GM19467 (cell line): Measurements from ENCODE around the gene MAD2L1BP.

ENCODE experiments used
- ATAC-seq: cut with Tn5 transposase; IDR thresholded peaks from one replicate; pipeline ENCODE4 v1.9.1; 2021; ENCODE audit warnings: mild to moderate bottlenecking, moderate library complexity; ENCODE audit not compliant: unreplicated experiment

MAD2L1BP gene

DNA sequence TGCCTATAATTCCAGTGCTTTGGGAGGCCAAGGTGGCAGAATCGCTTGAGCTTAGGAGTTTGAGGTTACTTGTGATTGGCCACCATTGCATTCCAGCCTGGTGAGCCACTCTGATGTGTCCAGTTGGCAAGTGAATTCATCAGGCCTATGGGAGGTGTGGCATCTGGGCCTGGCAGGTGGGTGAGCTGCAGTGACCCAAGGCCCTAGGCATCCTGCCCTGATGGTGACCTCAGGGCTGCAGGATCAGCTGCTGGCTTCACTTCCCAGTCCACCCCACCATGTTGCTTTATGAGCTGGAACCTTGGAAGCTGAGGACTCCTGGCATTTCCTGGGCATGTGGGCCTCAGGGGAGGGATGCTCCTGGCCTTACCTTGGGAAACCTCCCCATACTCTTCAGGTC is 29.7 kb downstream of the MAD2L1BP start:
- ATAC-seq: no peak

DNA sequence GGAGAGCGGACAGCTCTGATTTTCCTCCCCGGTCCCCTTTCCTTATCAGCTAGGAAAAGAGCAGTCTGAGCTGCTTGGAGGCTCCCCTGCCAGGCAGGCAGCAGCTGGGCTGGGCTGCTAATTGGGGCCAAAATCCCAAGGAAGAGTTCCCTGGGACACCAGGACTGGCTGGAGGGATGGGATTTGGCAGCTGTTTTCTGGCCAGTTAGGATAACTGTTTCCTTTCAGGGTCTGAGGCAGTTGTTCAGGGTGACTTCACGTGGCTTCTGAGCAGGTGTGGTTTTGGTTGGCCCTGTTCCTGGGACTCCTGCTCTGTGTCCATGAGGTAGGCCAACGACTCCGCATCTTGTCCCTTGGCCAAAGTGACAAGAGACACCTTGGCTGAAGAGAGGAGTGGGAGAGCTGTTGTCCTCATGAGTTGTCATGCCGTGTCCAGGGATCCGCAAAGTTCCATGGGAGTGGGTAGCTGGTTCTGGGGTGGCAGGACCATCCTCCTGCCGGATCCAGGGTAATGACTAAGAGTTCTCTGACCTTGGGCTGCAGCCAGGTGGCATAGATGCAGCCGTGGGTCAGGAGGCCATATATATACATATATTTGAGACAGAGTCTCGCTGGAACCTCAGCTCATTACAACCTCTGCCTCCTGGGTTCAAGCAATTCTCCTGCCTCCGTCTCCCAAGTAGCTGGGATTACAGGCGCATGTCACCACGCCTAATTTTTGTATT is 30.7 kb downstream of the MAD2L1BP start:
- no peak for ATAC-seq

GRCh38 chr6:43667245-43668150 is 31.9 kb downstream of the MAD2L1BP start:
- no peak for ATAC-seq

DNA sequence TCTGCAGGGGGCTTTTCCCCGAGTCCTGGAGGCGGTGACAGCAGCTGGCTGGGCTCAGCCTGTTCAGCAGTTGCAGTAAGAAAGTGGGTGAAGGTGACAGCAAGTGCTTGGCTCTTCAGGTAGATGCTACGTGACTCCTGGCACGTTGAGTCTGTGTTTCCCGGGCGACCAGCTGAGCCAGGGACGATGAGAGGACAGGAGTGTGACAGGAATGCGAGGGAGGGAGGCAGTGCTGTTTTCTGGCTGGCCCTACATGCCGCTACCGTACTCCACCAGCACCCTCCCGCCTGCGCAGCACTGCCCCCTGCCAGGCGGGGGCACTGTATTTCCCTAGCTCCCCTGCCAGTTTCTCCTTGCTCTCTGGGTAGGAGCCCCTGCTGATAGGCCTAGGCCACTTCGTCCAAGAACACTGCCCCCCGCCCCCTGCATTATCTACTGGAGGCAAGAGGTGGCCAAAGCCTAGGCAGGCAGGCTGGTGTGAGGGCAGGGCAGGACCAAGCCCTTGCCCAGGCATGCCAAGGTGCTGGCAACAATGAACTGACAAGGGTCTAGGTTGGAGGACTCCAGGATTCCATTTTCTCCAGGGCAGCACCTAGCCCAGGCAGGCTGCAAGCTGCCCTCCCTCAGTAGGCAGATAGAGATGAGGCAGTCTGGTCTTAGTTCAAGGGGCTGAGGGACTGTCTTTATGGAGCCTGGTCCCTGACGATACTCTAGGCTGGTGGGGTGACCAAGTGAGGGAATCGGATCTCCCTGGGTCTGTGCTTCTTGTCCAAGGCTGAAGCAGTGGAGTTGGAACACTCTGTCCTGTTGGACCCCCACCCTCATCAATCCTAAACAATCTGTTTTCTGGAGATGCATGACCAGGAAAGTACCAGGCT is 32.8 kb downstream of the MAD2L1BP start:
- ATAC-seq: no peak

- no peak for ATAC-seq
Measured at GRCh38 chr6:43669050-43669921, 33.6 kb downstream of the MAD2L1BP start.

DNA sequence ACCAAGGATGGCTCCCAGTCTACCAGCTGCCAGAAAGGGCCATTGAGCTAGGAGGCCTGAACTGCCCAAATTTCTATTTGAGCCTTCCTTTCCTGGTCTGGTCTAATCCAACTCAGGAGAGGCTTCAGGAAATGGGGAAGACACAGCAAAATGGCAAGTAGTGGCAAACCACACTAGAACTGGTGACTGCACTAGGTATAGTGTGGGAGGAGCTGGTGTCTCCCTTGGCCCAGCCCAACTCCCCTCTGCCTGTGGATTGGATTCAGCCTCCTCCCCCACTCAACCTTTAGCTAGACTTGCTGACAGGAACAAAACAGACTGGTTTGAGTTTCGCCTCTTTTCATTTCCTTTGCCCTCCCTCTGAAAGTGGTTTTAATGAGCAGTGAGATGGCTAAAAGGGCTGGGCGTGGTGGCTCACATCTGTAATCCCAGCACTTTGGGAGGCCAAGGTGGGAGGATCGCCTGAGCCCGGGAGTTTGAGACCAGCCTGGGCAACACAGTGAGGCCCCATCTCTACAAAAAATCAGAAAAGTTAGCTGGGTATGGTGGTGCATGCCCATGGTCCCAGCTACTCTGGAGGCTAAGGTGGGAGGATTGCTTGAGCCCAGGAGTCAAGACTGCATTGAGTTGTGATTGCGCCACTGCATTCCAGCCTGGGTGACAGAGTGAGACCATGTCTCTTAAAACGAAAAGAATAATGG is 34.4 kb downstream of the MAD2L1BP start:
- no peak for ATAC-seq

DNA sequence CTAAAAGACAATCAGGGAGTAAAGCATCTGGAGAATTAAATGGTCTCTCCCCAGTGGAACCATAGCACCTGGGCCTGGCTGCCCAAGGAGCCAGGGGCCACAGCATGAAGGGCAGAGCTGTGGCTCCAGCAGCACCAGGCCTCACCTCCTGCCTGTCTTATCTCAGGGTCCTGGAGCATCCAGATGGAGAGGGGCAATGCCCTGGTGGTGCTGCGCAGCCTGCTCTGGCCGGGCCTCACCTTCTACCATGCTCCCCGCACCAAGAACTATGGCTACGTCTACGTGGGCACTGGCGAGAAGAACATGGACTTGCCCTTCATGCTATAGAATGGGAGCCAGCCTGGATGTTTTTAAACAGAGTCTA is 35.0 kb downstream of the MAD2L1BP start:
- no peak for ATAC-seq

- no peak for ATAC-seq
Measured at GRCh38 chr6:43671011-43671800, 35.6 kb downstream of the MAD2L1BP start.

- ATAC-seq: no peak
Measured at GRCh38 chr6:43671801-43672690, 36.4 kb downstream of the MAD2L1BP start.

GRCh38 chr6:43673444-43674084 is 37.9 kb downstream of the MAD2L1BP start:
- no peak for ATAC-seq

GRCh38 chr6:43674291-43674690 is 38.7 kb downstream of the MAD2L1BP start:
- ATAC-seq: no peak

GRCh38 chr6:43674921-43675320 is 39.3 kb downstream of the MAD2L1BP start:
- ATAC-seq: no peak

DNA sequence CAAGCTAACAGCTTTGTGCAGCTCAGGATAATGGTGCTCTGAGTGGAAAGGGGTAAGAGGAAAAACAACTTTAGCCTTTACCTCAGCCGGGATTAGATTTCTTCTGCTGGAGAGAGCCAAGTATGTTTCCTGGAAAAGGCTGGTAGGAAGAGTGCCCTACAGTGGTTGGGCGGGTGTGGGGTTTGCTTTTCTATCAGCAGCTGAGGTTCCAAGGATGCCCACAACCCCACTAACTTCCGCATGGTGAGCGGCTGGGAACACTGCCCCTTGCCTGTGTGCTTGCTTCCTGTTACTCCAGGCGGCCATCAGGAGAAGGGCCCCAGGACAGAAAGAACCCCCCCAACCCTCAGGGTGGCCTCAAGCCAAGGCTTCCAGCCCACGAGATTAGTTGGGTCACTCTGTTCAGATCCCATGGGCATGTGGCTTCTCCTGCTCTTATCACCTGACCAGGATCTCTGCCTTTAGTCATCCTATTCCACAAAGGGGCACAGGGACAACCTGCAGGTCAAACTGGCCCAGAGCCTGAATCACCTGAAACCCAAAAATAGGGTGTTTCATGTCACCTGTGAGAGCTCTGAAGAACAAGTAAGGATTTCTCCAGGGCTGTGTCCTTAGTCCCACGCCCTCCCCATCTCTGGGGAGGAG is 41.4 kb downstream of the MAD2L1BP start:
- no peak for ATAC-seq

DNA sequence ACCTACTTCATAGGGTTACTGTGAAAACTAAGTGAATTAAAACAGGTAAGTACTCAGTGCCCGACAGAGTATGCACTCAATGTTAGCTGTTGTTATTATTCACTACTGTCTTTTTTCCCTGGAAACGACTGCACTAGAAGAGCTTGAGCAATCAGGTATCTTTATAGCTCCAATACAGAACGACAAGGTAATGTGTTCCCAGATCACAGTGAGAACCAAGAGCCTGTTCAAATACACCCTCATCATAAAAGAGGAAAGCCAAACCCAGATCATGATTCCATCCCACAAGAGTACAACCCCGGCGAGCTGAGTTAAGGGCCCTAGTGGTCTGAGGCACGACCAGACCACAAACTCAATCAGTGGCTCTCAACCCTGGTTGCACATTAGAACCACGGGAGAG is 42.1 kb downstream of the MAD2L1BP start:
- ATAC-seq: no peak

- no peak for ATAC-seq
Measured at GRCh38 chr6:43678341-43678740, 42.7 kb downstream of the MAD2L1BP start.

DNA sequence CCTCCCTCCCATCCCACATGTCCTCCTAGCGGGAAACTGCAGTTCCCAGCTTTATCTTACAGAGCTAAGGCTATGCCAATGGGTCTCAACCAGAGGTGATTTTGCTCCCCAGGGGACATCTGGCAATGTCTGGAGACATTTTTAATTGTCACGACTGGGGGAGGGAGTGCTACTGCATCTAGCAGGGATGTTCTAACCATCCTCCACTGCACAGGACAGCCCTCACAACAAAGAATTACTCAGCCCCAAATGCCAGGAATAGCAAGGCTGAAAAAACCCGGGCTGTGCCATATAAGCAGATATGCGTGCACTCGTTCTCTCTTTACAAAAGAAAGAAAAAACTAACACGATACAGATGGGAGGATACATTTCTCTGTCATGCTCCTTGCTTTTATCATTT is 43.4 kb downstream of the MAD2L1BP start:
- no peak for ATAC-seq
